Keratinocyte (primary cell): ENCODE results near the gene PRR5. TPM values are rescaled to one million over a fixed set of nuclear protein-coding genes. Genes with fewer than 3 reads are reported as not detected.
A peak's percentile ranks its signal among the peaks of the same experiment; 100 is the strongest.
"Not testable (repeated sequence)": the region's sequence is repeated elsewhere in the genome, so short reads cannot be mapped to it uniquely, and the experiment has no call there.

Experiments used
- DNase-seq: peaks from one replicate; pipeline ENCODE4 v3.0.0-alpha.2; 2011; ENCODE audit warnings: low read depth, missing footprints, low spot score
- FAIRE-seq: peaks from 2 replicates; lab custom pipeline; 2011; peaks lifted over from hg19 to GRCh38; lab: Jason Lieb, UNC
- H2AFZ ChIP-seq: 2 replicates; pipeline ENCODE4 v1.6.0; 2012; ENCODE audit warnings: low read length, control low read depth, inconsistent platforms; ENCODE audit not compliant: control insufficient read depth
- H3K27ac ChIP-seq: 2 replicates; pipeline ENCODE4 v1.5.1; 2011; ENCODE audit warnings: low read length; ENCODE audit not compliant: control insufficient read depth, insufficient read depth
- H3K27me3 ChIP-seq: 3 replicates; pipeline ENCODE4 v1.6.0; 2011; ENCODE audit warnings: low read length; ENCODE audit not compliant: control insufficient read depth, insufficient read depth; ENCODE audit errors: extremely low read depth
- H3K36me3 ChIP-seq, 2 experiments: 2 replicates in 1 of 2; 3 replicates in 1 of 2; pipeline ENCODE4 v1.5.1; 2011; ENCODE audit warnings: low read length in 2 of 2, mild to moderate bottlenecking in 1 of 2; ENCODE audit not compliant: control insufficient read depth in 2 of 2, insufficient read depth in 2 of 2; ENCODE audit errors: extremely low read depth in 1 of 2
- H3K4me1 ChIP-seq: 3 replicates; pipeline ENCODE4 v1.5.1; 2011; ENCODE audit warnings: low read length; ENCODE audit not compliant: control insufficient read depth, insufficient read depth; ENCODE audit errors: extremely low read depth
- H3K4me2 ChIP-seq: 3 replicates; pipeline ENCODE4 v1.6.0; 2011; ENCODE audit warnings: low read depth, low read length; ENCODE audit not compliant: control insufficient read depth, insufficient read depth; ENCODE audit errors: extremely low read depth
- H3K4me3 ChIP-seq, 3 experiments: fragments of 200-600 bp in 1 of 3; sonication (generic) in 1 of 3; 2 replicates in 2 of 3; 3 replicates in 1 of 3; pipeline ENCODE4 v1.5.1; 2011 to 2016; ENCODE audit warnings: low read length in 3 of 3, mild to moderate bottlenecking in 3 of 3, control low read depth in 2 of 3, inconsistent platforms in 1 of 3, low read depth in 1 of 3, mixed read lengths in 1 of 3, mixed run types in 1 of 3, moderate library complexity in 1 of 3; ENCODE audit not compliant: control insufficient read depth in 2 of 3, insufficient read depth in 2 of 3; ENCODE audit errors: extremely low read depth in 1 of 3
- H3K79me2 ChIP-seq: 2 replicates; pipeline ENCODE4 v1.6.0; 2012; ENCODE audit warnings: low read length; ENCODE audit not compliant: control insufficient read depth, insufficient read depth
- H3K9ac ChIP-seq: 3 replicates; pipeline ENCODE4 v1.6.0; 2011; ENCODE audit warnings: low read length; ENCODE audit not compliant: control insufficient read depth, insufficient read depth; ENCODE audit errors: extremely low read depth
- H3K9me1 ChIP-seq: 3 replicates; pipeline ENCODE4 v1.6.0; 2011; ENCODE audit warnings: low read length; ENCODE audit not compliant: control insufficient read depth, insufficient read depth; ENCODE audit errors: extremely low read depth
- H3K9me3 ChIP-seq: 2 replicates; pipeline ENCODE4 v1.5.1; 2012; ENCODE audit warnings: low read depth, low read length; ENCODE audit not compliant: control insufficient read depth
- H4K20me1 ChIP-seq: 3 replicates; pipeline ENCODE4 v1.6.0; 2011; ENCODE audit warnings: low read length; ENCODE audit not compliant: control insufficient read depth, insufficient read depth; ENCODE audit errors: extremely low read depth
- EZH2 ChIP-seq: IDR thresholded peaks from one replicate; pipeline ENCODE4 v1.6.1; 2012; ENCODE audit warnings: inconsistent platforms, mild to moderate bottlenecking, low read length, moderate library complexity
- dilution Hi-C: fragments of 300-500 bp; cut with MboI; formaldehyde crosslinking; loops from one replicate; pipeline ENCODE4 v1.7.0; 2020; ENCODE audit warnings: low sequenced_read_pairs; ENCODE audit not compliant: extremely low pct_ligation_motif_present
- polyA plus RNA-seq, 5 experiments: library from polyadenylated mRNA; depleted of rRNA in 3 of 5; stranded (reverse) in 3 of 5; stranded (forward) in 1 of 5; unstranded in 1 of 5; fragments of >200 nt; gene quantifications; 1 replicate in 1 of 5; 2 replicates in 3 of 5; 3 replicates in 1 of 5; pipeline versions ENCODE4 v1.2.1 to v1.2.3, GENCODE V29; 2011 to 2012; ENCODE audit warnings: missing spikeins in 2 of 5, low read depth in 1 of 5, low replicate concordance in 1 of 5
- TF ChIP-seq, protein P1 (sequence below), 3 experiments: IDR thresholded peaks in 1 of 3; conservative IDR thresholded peaks in 1 of 3; optimal IDR thresholded peaks in 1 of 3; 2 replicates in 2 of 3; 3 replicates in 1 of 3; pipeline versions ENCODE3 to v1.5.1; 2011; ENCODE audit warnings: low read length in 3 of 3, mild to moderate bottlenecking in 3 of 3, moderate library complexity in 2 of 3, control low read depth in 1 of 3, inconsistent platforms in 1 of 3; ENCODE audit not compliant: insufficient read depth in 2 of 3; ENCODE audit errors: extremely low read depth in 1 of 3

PRR5 gene
- polyA plus RNA-seq, 1 donor (not counting 4 experiments of a cell fraction or from before 2014, with no cell fraction given), result 9.1 TPM

DNA sequence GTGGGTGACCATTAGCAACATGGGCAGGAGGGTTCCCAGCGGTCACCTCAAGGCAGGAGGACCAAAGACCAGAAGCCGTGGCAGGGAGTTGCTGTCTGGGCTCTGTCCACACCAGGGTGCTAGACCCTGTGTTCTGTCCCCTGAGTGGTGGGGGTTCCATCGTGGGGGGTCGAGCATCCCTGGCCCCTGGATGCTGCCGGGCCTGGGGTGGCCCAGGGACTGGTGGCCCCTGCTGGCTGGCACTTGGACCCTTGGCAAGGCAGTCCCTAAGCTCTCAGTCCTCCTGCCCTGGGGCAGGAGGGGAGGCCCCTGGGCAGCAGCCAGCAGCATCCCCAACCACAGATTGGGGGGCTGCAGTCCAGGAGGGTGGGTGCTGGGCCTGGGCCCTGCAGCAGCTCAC is 37.0 kb downstream of the PRR5 start:
- TF ChIP-seq EZH2, result no peak
- TF ChIP-seq, protein P1, sequence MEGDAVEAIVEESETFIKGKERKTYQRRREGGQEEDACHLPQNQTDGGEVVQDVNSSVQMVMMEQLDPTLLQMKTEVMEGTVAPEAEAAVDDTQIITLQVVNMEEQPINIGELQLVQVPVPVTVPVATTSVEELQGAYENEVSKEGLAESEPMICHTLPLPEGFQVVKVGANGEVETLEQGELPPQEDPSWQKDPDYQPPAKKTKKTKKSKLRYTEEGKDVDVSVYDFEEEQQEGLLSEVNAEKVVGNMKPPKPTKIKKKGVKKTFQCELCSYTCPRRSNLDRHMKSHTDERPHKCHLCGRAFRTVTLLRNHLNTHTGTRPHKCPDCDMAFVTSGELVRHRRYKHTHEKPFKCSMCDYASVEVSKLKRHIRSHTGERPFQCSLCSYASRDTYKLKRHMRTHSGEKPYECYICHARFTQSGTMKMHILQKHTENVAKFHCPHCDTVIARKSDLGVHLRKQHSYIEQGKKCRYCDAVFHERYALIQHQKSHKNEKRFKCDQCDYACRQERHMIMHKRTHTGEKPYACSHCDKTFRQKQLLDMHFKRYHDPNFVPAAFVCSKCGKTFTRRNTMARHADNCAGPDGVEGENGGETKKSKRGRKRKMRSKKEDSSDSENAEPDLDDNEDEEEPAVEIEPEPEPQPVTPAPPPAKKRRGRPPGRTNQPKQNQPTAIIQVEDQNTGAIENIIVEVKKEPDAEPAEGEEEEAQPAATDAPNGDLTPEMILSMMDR (optimal IDR thresholded peaks at IDR 0.05 in 1 of 3, IDR thresholded peaks at IDR 0.05 in 1 of 3, conservative IDR thresholded peaks at IDR 0.05 in 1 of 3; ENCODE audit: extremely low read depth in 1 of 3, insufficient read depth in 2 of 3, low read length in 3 of 3), result no peak
- Histone ChIP-seq H3K27me3 (peaks cover 18% of the 10 kb centered on the region), H3K9me3 (no peaks in the 10 kb centered on the region), H4K20me1 (no peaks in the 10 kb centered on the region), H3K9ac (no peak overlapping the region), H2AFZ (no peak overlapping the region), H3K9me1 (no peaks in the 10 kb centered on the region), H3K4me2 (no peak overlapping the region), H3K4me3 (no peak overlapping the region), H3K4me1 (peaks cover 13% of the 10 kb centered on the region), H3K36me3 (no peaks in the 10 kb centered on the region), H3K79me2 (no peaks in the 10 kb centered on the region), H3K27ac (no peak overlapping the region)
- no peak for DNase-seq
- dilution Hi-C loops, result no loop called here
- no peak for FAIRE-seq

DNA sequence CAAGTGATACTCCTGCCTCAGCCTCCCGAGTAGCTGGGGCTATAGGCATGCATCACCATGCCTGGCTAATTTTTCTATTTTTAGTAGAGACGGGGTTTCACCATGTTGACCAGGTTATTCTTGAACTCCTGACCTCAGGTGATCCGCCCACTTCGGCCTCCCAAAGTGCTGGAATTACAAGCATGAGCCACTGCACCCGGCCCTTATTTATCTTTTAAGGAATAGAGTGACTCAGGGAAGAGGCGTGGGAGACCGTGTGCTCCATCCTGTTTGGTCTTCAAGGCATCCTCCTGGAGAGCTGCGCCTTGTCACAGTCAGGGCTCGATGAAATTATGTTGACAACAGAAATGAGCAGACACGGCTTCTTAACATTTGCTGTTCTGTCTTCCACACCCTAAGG is 37.7 kb downstream of the PRR5 start:
- H3K9ac ChIP-seq, H2AFZ ChIP-seq, DNase-seq, H4K20me1 ChIP-seq, H3K4me3 ChIP-seq, H3K79me2 ChIP-seq, H3K36me3 ChIP-seq, dilution Hi-C loops, H3K4me2 ChIP-seq, H3K27ac ChIP-seq, H3K9me3 ChIP-seq, H3K9me1 ChIP-seq: not testable (repeated sequence)
- Histone ChIP-seq H3K27me3 (peaks cover 18% of the 10 kb centered on the region), H3K4me1 (peaks cover 13% of the 10 kb centered on the region)
- FAIRE-seq, result peak; percentile 48

DNA sequence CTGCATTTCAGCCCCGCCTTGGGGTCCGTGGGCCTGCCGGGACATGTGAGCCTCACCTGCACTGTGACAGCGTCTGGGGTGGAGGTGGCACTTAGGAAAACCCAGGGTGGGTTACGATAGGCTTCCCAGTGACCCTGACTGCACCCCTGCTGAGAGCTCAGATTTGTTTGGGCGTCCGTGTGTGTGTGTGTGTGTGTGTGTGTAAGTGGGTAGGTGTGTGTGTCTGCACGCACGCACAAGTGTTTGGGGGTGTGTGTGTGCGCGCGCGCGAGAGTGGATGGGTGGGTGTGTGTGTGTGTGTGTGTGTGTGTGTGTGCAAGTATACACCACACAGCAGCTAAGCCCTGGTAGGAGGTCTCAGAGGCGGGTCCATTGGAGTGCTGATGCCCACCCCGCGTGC is 38.3 kb downstream of the PRR5 start:
- H3K4me2 ChIP-seq, result no peak overlapping the region
- FAIRE-seq, result no peak

More for the DNA sequence above, 38.3 kb downstream of the PRR5 start:
- Histone ChIP-seq H3K79me2 (no peaks in the 10 kb centered on the region), H3K27ac (no peak overlapping the region), H3K27me3 (peaks cover 18% of the 10 kb centered on the region), H4K20me1 (no peaks in the 10 kb centered on the region), H3K9me1 (no peaks in the 10 kb centered on the region), H3K36me3 (no peaks in the 10 kb centered on the region), H3K4me3 (no peak overlapping the region), H3K9me3 (no peaks in the 10 kb centered on the region), H3K4me1 (peaks cover 13% of the 10 kb centered on the region), H3K9ac (no peak overlapping the region), H2AFZ (no peak overlapping the region)
- DNase-seq, result no peak
- dilution Hi-C loops, result no loop called here
- TF ChIP-seq EZH2, result no peak
- TF ChIP-seq, protein P1 (optimal IDR thresholded peaks at IDR 0.05 in 1 of 3, IDR thresholded peaks at IDR 0.05 in 1 of 3, conservative IDR thresholded peaks at IDR 0.05 in 1 of 3; ENCODE audit: extremely low read depth in 1 of 3, insufficient read depth in 2 of 3, low read length in 3 of 3), result no peak
